GM23338 (cell line): ENCODE data around the gene DYNLT2. TPM values are rescaled to one million over a fixed set of nuclear protein-coding genes. Genes with fewer than 3 reads are reported as not detected.

Experiments
- polyA plus RNA-seq: library from polyadenylated mRNA; unstranded; fragments of >200 nt; fragmentation: Nextera tagmentation; extraction: Ambion mirVana; gene quantifications from 2 replicates; pipeline ENCODE4 v1.2.1, GENCODE V29; 2016
- total RNA-seq: library from RNA; depleted of rRNA; stranded (reverse); fragments of >200 nt; shearing (Covaris generic); gene quantifications from 2 replicates; pipeline ENCODE4 v1.2.3, GENCODE V29; 2014; rRNA removed

The DYNLT2 gene
- total and polyA plus RNA-seq, 2 experiments from 2014 or later = 2.8 to 4.4 TPM

Other genes with a start within 250 kb of the DYNLT2 start
- gene WDR27, start 49.5 kb downstream of the DYNLT2 start, total RNA-seq = 65.9 and 80.4 TPM in 2 replicates
- gene WDR27, start 49.5 kb downstream of the DYNLT2 start, polyA plus RNA-seq = 42.8 and 55.3 TPM in 2 replicates
- 49.3 and 57.3 TPM in 2 replicates for gene C6orf120, start 49.4 kb downstream of the DYNLT2 start, total RNA-seq
- gene C6orf120, start 49.4 kb downstream of the DYNLT2 start, polyA plus RNA-seq = 18.3 and 18.8 TPM in 2 replicates
- 44.7 and 48.1 TPM in 2 replicates for gene PHF10, start 27.1 kb downstream of the DYNLT2 start, total RNA-seq
- 15.7 and 16.5 TPM in 2 replicates for gene PHF10, start 27.1 kb downstream of the DYNLT2 start, polyA plus RNA-seq
- gene ERMARD, start 50 bp upstream of the DYNLT2 start, total RNA-seq = 7.6 and 11.7 TPM in 2 replicates
- gene ERMARD, start 50 bp upstream of the DYNLT2 start, polyA plus RNA-seq = 8.5 and 8.6 TPM in 2 replicates